ENCODE results near the gene CTBS. TPM values are rescaled to one million over a fixed set of nuclear protein-coding genes. Genes with fewer than 3 reads are reported as not detected.
A peak's percentile ranks its signal among the peaks of the same experiment; 100 is the strongest.

CTBS gene
- total RNA-seq, 2 experiments from 2014 or later = 19.4 to 20.0 TPM

- CTCF ChIA-PET = no interaction called here
- Histone ChIP-seq H3K27ac (ENCODE audit: low read depth in 1 of 2, low read length in 2 of 2) (no peak overlapping the region), H3K4me1 (ENCODE audit: insufficient read depth, low read length) (no peaks in the 10 kb centered on the region), H3K36me3 (ENCODE audit: insufficient read depth, low read length) (no peaks in the 10 kb centered on the region), H3K4me3 (ENCODE audit: low read length) (no peak overlapping the region), H3K27me3 (ENCODE audit: control insufficient read depth in 1 of 2, insufficient read depth in 2 of 2, low read length in 2 of 2) (no peaks in the 10 kb centered on the region), H3K9me3 (ENCODE audit: control insufficient read depth in 1 of 2, insufficient read depth in 1 of 2, low read length in 2 of 2) (peaks cover 0 to 4% of the 10 kb centered on the region in 2 experiments)
- ATAC-seq (ENCODE audit: poor library complexity) (no peak), DNase-seq (no peak)
- Mint-ChIP-seq H3K27me3 (peaks cover 4% of the 10 kb centered on the region), H3K4me3 (no peak overlapping the region), H3K36me3 (ENCODE audit: low read depth) (no peaks in the 10 kb centered on the region), H3K9me3 (peaks cover 6% of the 10 kb centered on the region), H3K27ac (no peak overlapping the region), H3K4me1 (ENCODE audit: low read depth) (peaks cover 8% of the 10 kb centered on the region)
- POLR2A ChIA-PET = no interaction called here
- intact Hi-C loops (cut with DNase I, micrococcal nuclease) = no loop called here
- no peak for TF ChIP-seq CTCF (IDR thresholded peaks at IDR 0.05)
These were observed 39.6 kb upstream of the CTBS start for GRCh38 chr1:84613887-84614286.

GRCh38 chr1:84613026-84613425 lies 38.8 kb upstream of the CTBS start:
- ChIA-PET CTCF (no interaction called here), POLR2A (interaction anchor here (2.1 kb wide), 1 partner anchor 39 kb away, joined by 7 read pairs; the partner anchor contains the start of gene CTBS)
- Mint-ChIP-seq H3K27ac (no peak overlapping the region), H3K4me1 (ENCODE audit: low read depth) (peaks cover 8% of the 10 kb centered on the region), H3K27me3 (peaks cover 4% of the 10 kb centered on the region), H3K4me3 (no peak overlapping the region), H3K36me3 (ENCODE audit: low read depth) (no peaks in the 10 kb centered on the region), H3K9me3 (peaks cover 6% of the 10 kb centered on the region)
- DNase-seq (no peak), ATAC-seq (ENCODE audit: poor library complexity) (no peak)
- no peak overlapping the region for H3K27ac ChIP-seq (ENCODE audit: low read depth in 1 of 2, low read length in 2 of 2)
- H3K4me1 ChIP-seq (ENCODE audit: insufficient read depth, low read length) = no peaks in the 10 kb centered on the region
- no peaks in the 10 kb centered on the region for H3K36me3 ChIP-seq (ENCODE audit: insufficient read depth, low read length)
- intact Hi-C loops (cut with DNase I, micrococcal nuclease) = no loop called here
- H3K9me3 ChIP-seq (ENCODE audit: control insufficient read depth in 1 of 2, insufficient read depth in 1 of 2, low read length in 2 of 2) = peaks cover 0 to 4% of the 10 kb centered on the region in 2 experiments
- TF ChIP-seq CTCF (IDR thresholded peaks at IDR 0.05) = no peak
- no peaks in the 10 kb centered on the region for H3K27me3 ChIP-seq (ENCODE audit: control insufficient read depth in 1 of 2, insufficient read depth in 2 of 2, low read length in 2 of 2)
- no peak overlapping the region for H3K4me3 ChIP-seq (ENCODE audit: low read length)

GRCh38 chr1:84611796-84612195 lies 37.6 kb upstream of the CTBS start:
- ATAC-seq (ENCODE audit: poor library complexity) = peak; percentile 57

More at GRCh38 chr1:84611796-84612195, 37.6 kb upstream of the CTBS start:
- intact Hi-C loops (cut with DNase I, micrococcal nuclease) = no loop called here
- no peak overlapping the region for H3K27ac ChIP-seq (ENCODE audit: low read depth in 1 of 2, low read length in 2 of 2)
- H3K9me3 ChIP-seq (ENCODE audit: control insufficient read depth in 1 of 2, insufficient read depth in 1 of 2, low read length in 2 of 2) = peaks cover 0 to 7% of the 10 kb centered on the region in 2 experiments
- Mint-ChIP-seq H3K27ac (peak overlapping the region; percentile 86), H3K27me3 (peaks cover 4% of the 10 kb centered on the region), H3K36me3 (ENCODE audit: low read depth) (peaks cover under 1% of the 10 kb centered on the region), H3K9me3 (peaks cover 6% of the 10 kb centered on the region), H3K4me1 (ENCODE audit: low read depth) (peaks cover 8% of the 10 kb centered on the region), H3K4me3 (peak overlapping the region; percentile 62)
- H3K36me3 ChIP-seq (ENCODE audit: insufficient read depth, low read length) = no peaks in the 10 kb centered on the region
- H3K27me3 ChIP-seq (ENCODE audit: control insufficient read depth in 1 of 2, insufficient read depth in 2 of 2, low read length in 2 of 2) = no peaks in the 10 kb centered on the region
- no peak for TF ChIP-seq CTCF (IDR thresholded peaks at IDR 0.05)
- H3K4me1 ChIP-seq (ENCODE audit: insufficient read depth, low read length) = no peaks in the 10 kb centered on the region
- DNase-seq = peak in 2 of 14 experiments; percentile 20 to 38
- POLR2A ChIA-PET = interaction anchor here (2.1 kb wide), 1 partner anchor 37 kb away, joined by 7 read pairs; the partner anchor contains the start of gene CTBS
- no peak overlapping the region for H3K4me3 ChIP-seq (ENCODE audit: low read length)
- CTCF ChIA-PET = no interaction called here
